ENCODE measurements around the gene EGFLAM. TPM values are rescaled to one million over a fixed set of nuclear protein-coding genes. Genes with fewer than 3 reads are reported as not detected.
A peak's percentile ranks its signal among the peaks of the same experiment; 100 is the strongest.

The EGFLAM gene
- total RNA-seq, 1 experiment from 2014 or later = 1.1 TPM

DNA sequence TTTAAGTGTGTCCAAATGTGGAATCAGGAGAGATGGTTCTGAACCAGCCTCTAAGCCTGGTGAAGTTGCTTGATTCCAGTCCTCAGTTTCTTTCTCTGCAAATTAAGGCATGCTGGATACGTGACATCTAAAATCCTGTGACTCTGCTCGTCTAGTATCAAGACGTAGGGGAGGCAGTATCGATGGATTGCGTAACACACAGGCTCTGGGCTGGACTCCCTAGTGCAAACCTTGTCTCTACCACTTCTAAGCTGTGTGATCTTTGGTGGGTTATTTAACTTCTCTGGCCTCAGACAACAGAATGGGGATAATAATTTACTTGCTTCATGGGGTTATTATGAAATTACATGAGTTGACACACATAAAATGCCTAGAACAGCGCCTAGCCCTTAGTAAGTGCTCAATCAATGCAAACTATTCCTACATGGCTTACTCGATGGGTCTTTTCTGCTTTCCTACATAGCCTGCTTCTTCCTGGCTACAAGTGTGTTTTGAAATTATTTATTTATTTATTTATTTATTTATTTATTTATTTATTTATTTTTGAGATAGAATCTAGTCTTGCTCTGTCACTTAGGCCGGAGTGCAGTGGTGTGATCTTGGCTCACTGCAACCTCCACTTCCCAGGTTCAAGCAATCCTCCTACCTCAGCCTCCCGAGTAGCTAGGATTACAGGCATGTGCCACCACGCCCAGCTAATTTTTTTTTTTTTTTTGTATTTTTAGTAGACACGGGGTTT is 102.1 kb downstream of the EGFLAM start (continued):
- TF ChIP-seq, protein P1, sequence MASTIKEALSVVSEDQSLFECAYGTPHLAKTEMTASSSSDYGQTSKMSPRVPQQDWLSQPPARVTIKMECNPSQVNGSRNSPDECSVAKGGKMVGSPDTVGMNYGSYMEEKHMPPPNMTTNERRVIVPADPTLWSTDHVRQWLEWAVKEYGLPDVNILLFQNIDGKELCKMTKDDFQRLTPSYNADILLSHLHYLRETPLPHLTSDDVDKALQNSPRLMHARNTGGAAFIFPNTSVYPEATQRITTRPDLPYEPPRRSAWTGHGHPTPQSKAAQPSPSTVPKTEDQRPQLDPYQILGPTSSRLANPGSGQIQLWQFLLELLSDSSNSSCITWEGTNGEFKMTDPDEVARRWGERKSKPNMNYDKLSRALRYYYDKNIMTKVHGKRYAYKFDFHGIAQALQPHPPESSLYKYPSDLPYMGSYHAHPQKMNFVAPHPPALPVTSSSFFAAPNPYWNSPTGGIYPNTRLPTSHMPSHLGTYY (CRISPR knock-in tag; IDR thresholded peaks at IDR 0.05) = no peak
- TF ChIP-seq MXD4 (CRISPR knock-in tag; IDR thresholded peaks at IDR 0.05; ENCODE audit: borderline replicate concordance) = no peak
- TF ChIP-seq GABPB1 (CRISPR knock-in tag; IDR thresholded peaks at IDR 0.05) = no peak
- TF ChIP-seq, protein P2, sequence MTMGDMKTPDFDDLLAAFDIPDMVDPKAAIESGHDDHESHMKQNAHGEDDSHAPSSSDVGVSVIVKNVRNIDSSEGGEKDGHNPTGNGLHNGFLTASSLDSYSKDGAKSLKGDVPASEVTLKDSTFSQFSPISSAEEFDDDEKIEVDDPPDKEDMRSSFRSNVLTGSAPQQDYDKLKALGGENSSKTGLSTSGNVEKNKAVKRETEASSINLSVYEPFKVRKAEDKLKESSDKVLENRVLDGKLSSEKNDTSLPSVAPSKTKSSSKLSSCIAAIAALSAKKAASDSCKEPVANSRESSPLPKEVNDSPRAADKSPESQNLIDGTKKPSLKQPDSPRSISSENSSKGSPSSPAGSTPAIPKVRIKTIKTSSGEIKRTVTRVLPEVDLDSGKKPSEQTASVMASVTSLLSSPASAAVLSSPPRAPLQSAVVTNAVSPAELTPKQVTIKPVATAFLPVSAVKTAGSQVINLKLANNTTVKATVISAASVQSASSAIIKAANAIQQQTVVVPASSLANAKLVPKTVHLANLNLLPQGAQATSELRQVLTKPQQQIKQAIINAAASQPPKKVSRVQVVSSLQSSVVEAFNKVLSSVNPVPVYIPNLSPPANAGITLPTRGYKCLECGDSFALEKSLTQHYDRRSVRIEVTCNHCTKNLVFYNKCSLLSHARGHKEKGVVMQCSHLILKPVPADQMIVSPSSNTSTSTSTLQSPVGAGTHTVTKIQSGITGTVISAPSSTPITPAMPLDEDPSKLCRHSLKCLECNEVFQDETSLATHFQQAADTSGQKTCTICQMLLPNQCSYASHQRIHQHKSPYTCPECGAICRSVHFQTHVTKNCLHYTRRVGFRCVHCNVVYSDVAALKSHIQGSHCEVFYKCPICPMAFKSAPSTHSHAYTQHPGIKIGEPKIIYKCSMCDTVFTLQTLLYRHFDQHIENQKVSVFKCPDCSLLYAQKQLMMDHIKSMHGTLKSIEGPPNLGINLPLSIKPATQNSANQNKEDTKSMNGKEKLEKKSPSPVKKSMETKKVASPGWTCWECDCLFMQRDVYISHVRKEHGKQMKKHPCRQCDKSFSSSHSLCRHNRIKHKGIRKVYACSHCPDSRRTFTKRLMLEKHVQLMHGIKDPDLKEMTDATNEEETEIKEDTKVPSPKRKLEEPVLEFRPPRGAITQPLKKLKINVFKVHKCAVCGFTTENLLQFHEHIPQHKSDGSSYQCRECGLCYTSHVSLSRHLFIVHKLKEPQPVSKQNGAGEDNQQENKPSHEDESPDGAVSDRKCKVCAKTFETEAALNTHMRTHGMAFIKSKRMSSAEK (CRISPR knock-in tag; IDR thresholded peaks at IDR 0.05; ENCODE audit: borderline replicate concordance) = no peak
- TF ChIP-seq, protein P3, sequence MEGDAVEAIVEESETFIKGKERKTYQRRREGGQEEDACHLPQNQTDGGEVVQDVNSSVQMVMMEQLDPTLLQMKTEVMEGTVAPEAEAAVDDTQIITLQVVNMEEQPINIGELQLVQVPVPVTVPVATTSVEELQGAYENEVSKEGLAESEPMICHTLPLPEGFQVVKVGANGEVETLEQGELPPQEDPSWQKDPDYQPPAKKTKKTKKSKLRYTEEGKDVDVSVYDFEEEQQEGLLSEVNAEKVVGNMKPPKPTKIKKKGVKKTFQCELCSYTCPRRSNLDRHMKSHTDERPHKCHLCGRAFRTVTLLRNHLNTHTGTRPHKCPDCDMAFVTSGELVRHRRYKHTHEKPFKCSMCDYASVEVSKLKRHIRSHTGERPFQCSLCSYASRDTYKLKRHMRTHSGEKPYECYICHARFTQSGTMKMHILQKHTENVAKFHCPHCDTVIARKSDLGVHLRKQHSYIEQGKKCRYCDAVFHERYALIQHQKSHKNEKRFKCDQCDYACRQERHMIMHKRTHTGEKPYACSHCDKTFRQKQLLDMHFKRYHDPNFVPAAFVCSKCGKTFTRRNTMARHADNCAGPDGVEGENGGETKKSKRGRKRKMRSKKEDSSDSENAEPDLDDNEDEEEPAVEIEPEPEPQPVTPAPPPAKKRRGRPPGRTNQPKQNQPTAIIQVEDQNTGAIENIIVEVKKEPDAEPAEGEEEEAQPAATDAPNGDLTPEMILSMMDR (IDR thresholded peaks at IDR 0.05) = no peak
- no peak for TF ChIP-seq OVOL2 (CRISPR knock-in tag; IDR thresholded peaks at IDR 0.05; ENCODE audit: borderline replicate concordance)
- no peak for TF ChIP-seq GTF2I (CRISPR knock-in tag; conservative IDR thresholded peaks at IDR 0.05)
- TF ChIP-seq, protein P4, sequence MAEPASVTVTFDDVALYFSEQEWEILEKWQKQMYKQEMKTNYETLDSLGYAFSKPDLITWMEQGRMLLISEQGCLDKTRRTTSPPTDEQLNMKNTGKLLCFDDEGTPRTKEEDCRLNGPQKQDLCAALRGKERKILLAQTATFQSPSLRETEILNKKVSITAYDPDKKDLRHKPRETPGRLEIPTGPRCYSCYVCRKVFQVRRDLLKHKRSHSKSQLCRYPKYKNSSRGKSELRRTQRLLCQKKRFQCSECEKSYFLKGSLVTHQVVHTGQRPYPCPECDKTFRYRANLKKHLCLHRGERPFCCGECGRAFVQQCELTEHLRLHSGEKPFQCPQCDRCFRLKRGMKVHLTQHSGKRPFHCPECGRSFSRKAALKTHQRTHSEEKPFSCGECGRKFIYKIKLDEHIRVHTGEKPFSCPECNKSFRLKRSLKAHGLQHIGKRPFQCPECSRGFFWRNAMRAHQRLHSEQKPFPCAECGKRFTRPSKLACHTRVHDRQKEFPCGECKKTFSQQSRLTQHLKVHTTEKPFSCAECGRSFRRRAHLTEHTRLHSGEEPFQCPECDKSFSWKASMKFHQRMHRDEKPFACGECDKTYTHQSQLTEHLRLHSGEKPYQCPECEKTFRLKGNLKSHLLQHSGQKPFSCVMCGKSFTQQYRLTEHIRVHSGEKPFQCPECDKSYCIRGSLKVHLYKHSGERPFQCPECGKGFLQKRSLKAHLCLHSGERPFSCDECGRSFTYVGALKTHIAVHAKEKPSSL (CRISPR knock-in tag; conservative IDR thresholded peaks at IDR 0.05) = no peak
- TF ChIP-seq, protein P5, sequence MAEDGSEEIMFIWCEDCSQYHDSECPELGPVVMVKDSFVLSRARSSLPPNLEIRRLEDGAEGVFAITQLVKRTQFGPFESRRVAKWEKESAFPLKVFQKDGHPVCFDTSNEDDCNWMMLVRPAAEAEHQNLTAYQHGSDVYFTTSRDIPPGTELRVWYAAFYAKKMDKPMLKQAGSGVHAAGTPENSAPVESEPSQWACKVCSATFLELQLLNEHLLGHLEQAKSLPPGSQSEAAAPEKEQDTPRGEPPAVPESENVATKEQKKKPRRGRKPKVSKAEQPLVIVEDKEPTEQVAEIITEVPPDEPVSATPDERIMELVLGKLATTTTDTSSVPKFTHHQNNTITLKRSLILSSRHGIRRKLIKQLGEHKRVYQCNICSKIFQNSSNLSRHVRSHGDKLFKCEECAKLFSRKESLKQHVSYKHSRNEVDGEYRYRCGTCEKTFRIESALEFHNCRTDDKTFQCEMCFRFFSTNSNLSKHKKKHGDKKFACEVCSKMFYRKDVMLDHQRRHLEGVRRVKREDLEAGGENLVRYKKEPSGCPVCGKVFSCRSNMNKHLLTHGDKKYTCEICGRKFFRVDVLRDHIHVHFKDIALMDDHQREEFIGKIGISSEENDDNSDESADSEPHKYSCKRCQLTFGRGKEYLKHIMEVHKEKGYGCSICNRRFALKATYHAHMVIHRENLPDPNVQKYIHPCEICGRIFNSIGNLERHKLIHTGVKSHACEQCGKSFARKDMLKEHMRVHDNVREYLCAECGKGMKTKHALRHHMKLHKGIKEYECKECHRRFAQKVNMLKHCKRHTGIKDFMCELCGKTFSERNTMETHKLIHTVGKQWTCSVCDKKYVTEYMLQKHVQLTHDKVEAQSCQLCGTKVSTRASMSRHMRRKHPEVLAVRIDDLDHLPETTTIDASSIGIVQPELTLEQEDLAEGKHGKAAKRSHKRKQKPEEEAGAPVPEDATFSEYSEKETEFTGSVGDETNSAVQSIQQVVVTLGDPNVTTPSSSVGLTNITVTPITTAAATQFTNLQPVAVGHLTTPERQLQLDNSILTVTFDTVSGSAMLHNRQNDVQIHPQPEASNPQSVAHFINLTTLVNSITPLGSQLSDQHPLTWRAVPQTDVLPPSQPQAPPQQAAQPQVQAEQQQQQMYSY (CRISPR knock-in tag; IDR thresholded peaks at IDR 0.05) = no peak
- TF ChIP-seq, protein P6, sequence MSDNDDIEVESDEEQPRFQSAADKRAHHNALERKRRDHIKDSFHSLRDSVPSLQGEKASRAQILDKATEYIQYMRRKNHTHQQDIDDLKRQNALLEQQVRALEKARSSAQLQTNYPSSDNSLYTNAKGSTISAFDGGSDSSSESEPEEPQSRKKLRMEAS (CRISPR knock-in tag; IDR thresholded peaks at IDR 0.05) = no peak

DNA sequence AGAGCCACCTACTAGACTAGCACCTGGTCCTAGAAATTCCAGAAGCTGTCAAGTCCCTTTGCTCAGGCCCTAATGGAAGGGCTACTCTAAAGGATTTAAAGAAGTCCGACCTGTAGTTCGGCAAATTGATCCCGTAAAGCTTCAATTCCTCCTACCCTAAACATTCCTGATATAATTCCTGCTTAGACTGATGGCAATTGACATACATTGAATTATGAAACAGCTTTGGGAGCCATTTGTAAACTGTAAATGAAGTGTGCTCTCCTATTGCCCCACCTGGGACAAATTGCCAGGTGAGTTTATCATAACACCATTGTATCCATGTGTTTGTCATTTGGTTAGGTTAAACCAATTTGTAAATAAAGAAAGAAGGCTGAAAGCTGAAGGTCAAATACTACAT is 104.4 kb downstream of the EGFLAM start:
- DNase-seq (ENCODE audit: low spot score) = no peak
- H3K9me3 Mint-ChIP-seq = peaks cover 3% of the 10 kb centered on the region; the same call in 1 of the 2 replicates
- no peak for ATAC-seq
- no peaks in the 10 kb centered on the region for H3K36me3 Mint-ChIP-seq
- H3K4me1 Mint-ChIP-seq = no peaks in the 10 kb centered on the region
- H3K27me3 Mint-ChIP-seq (ENCODE audit: low read depth) = no peaks in the 10 kb centered on the region
- H3K4me3 Mint-ChIP-seq = no peak overlapping the region
- TF ChIP-seq, protein P7, sequence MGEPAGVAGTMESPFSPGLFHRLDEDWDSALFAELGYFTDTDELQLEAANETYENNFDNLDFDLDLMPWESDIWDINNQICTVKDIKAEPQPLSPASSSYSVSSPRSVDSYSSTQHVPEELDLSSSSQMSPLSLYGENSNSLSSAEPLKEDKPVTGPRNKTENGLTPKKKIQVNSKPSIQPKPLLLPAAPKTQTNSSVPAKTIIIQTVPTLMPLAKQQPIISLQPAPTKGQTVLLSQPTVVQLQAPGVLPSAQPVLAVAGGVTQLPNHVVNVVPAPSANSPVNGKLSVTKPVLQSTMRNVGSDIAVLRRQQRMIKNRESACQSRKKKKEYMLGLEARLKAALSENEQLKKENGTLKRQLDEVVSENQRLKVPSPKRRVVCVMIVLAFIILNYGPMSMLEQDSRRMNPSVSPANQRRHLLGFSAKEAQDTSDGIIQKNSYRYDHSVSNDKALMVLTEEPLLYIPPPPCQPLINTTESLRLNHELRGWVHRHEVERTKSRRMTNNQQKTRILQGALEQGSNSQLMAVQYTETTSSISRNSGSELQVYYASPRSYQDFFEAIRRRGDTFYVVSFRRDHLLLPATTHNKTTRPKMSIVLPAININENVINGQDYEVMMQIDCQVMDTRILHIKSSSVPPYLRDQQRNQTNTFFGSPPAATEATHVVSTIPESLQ (CRISPR knock-in tag; IDR thresholded peaks at IDR 0.05) = no peak
- peak; percentile 75; the same call in 1 of the 2 replicates for TF ChIP-seq RORB (CRISPR knock-in tag; IDR thresholded peaks at IDR 0.05)
- ChIA-PET CTCF (interaction anchor here (1.0 kb wide), 1 partner anchor 20 kb away, joined by 3 read pairs; no protein-coding TSS in a partner anchor), POLR2A (no interaction called here)
- H3K27ac Mint-ChIP-seq = no peak overlapping the region
